H1 (cell line): ENCODE results near the gene PIEZO1. TPM values are rescaled to one million over a fixed set of nuclear protein-coding genes. Genes with fewer than 3 reads are reported as not detected.
A peak's percentile ranks its signal among the peaks of the same experiment; 100 is the strongest.

Source experiments
- CTCF ChIA-PET: fragments of 300-600 bp; sonication (Branson Sonifier 250); formaldehyde crosslinking; loops from one replicate; lab custom pipeline; 2021; ENCODE audit not compliant: partially characterized antibody; lab: Charles Lee
- POLR2A ChIA-PET: fragments of 300-600 bp; sonication (Branson Sonifier 250); formaldehyde crosslinking; loops from one replicate; lab custom pipeline; 2021; ENCODE audit warnings: inconsistent platforms; ENCODE audit not compliant: partially characterized antibody; lab: Charles Lee
- DNase-seq, 2 experiments: peaks; one replicate each; pipeline versions ENCODE4 v3.0.0 to v3.0.0-alpha.2; 2010 to 2022; ENCODE audit warnings: low spot score in 2 of 2, low read depth in 1 of 2, mixed read lengths in 1 of 2
- FAIRE-seq: peaks from 2 replicates; lab custom pipeline; 2011; peaks lifted over from hg19 to GRCh38; lab: Jason Lieb, UNC
- H2AFZ ChIP-seq: 2 replicates; pipeline ENCODE4 v1.8.1; 2012; ENCODE audit warnings: low read length, inconsistent platforms
- H2AK5ac ChIP-seq: 2 replicates; pipeline ENCODE4 v1.6.1; 2013; ENCODE audit warnings: low read depth, low read length
- H2BK120ac ChIP-seq: replicated peaks from 2 replicates; pipeline ENCODE3; 2013; ENCODE audit warnings: low read depth, low read length, inconsistent platforms
- H2BK12ac ChIP-seq: 2 replicates; pipeline ENCODE4 v1.6.1; 2013; ENCODE audit warnings: low read depth, low read length
- H2BK15ac ChIP-seq: 2 replicates; pipeline ENCODE4 v1.6.1; 2013; ENCODE audit warnings: low read length
- H2BK20ac ChIP-seq: 2 replicates; pipeline ENCODE4 v1.6.1; 2013; ENCODE audit warnings: low read length
- H2BK5ac ChIP-seq: 2 replicates; pipeline ENCODE4 v1.6.1; 2013; ENCODE audit warnings: low read depth, low read length
- H3K14ac ChIP-seq: 2 replicates; pipeline ENCODE4 v1.6.1; 2013; ENCODE audit warnings: inconsistent platforms; ENCODE audit not compliant: insufficient read length
- H3K18ac ChIP-seq: 2 replicates; pipeline ENCODE4 v1.6.1; 2013; ENCODE audit warnings: low read length; ENCODE audit errors: extremely low read depth
- H3K23ac ChIP-seq: 2 replicates; pipeline ENCODE4 v1.6.1; 2013; ENCODE audit warnings: inconsistent platforms; ENCODE audit not compliant: insufficient read length
- H3K23me2 ChIP-seq: 2 replicates; pipeline ENCODE4 v1.6.1; 2013; ENCODE audit warnings: low read depth, low read length
- H3K27ac ChIP-seq: 2 replicates; pipeline ENCODE4 v1.6.1; 2011; ENCODE audit warnings: low read depth, low read length, inconsistent platforms
- H3K27me3 ChIP-seq, 4 experiments: replicated peaks in 1 of 4; 1 replicate in 1 of 4; 2 replicates in 3 of 4; pipeline versions ENCODE4 v1.6.1 to v1.8.1; 2011 to 2013; ENCODE audit warnings: low read length in 3 of 4, mild to moderate bottlenecking in 3 of 4, inconsistent platforms in 2 of 4, mixed read lengths in 2 of 4, moderate library complexity in 1 of 4; ENCODE audit not compliant: control insufficient read depth in 3 of 4, insufficient read depth in 3 of 4; ENCODE audit errors: extremely low read depth in 1 of 4
- H3K36me3 ChIP-seq, 4 experiments: 2 replicates each; pipeline versions ENCODE4 v1.6.1 to v1.8.1; 2011 to 2013; ENCODE audit warnings: mild to moderate bottlenecking in 4 of 4, low read length in 3 of 4, moderate library complexity in 2 of 4, control low read depth in 1 of 4, inconsistent platforms in 1 of 4; ENCODE audit not compliant: insufficient read depth in 4 of 4, control insufficient read depth in 2 of 4
- H3K4ac ChIP-seq: replicated peaks from 2 replicates; pipeline ENCODE3; 2013; ENCODE audit warnings: low read length, low read depth, mixed read lengths, inconsistent platforms; ENCODE audit not compliant: insufficient read length
- H3K4me1 ChIP-seq, 4 experiments: replicated peaks in 1 of 4; 1 replicate in 1 of 4; 2 replicates in 3 of 4; pipeline versions ENCODE4 v1.6.1 to v1.8.1; 2011 to 2013; ENCODE audit warnings: low read length in 3 of 4, inconsistent platforms in 2 of 4, mixed read lengths in 1 of 4; ENCODE audit not compliant: insufficient read depth in 4 of 4, control insufficient read depth in 3 of 4
- H3K4me2 ChIP-seq, 2 experiments: 2 replicates each; pipeline versions ENCODE4 v1.6.1 to v1.8.1; 2011 to 2013; ENCODE audit warnings: low read depth in 2 of 2, low read length in 2 of 2, control low read depth in 1 of 2, inconsistent platforms in 1 of 2, mild to moderate bottlenecking in 1 of 2; ENCODE audit not compliant: insufficient read depth in 1 of 2
- H3K4me3 ChIP-seq, 4 experiments: fragments of 200-600, 300-600 bp in 1 of 4; sonication (generic), shearing (Covaris generic), sonication (Bioruptor Twin) in 1 of 4; 2 replicates each; pipeline versions ENCODE4 v1.5.1 to v1.8.1; 2011 to 2016; ENCODE audit warnings: low read length in 4 of 4, low read depth in 3 of 4, control low read depth in 2 of 4, inconsistent platforms in 2 of 4, mild to moderate bottlenecking in 2 of 4, mixed read lengths in 1 of 4, moderate library complexity in 1 of 4; ENCODE audit not compliant: insufficient read depth in 2 of 4; ENCODE audit errors: extremely low read depth in 1 of 4
- H3K56ac ChIP-seq: replicated peaks from 2 replicates; pipeline ENCODE3; 2013; ENCODE audit warnings: low read depth, mild to moderate bottlenecking, mixed read lengths, low read length, inconsistent platforms; ENCODE audit not compliant: insufficient read length
- H3K79me1 ChIP-seq: 2 replicates; pipeline ENCODE4 v1.6.1; 2013; ENCODE audit warnings: low read depth, low read length, control low read depth
- H3K79me2 ChIP-seq, 2 experiments: 2 replicates each; pipeline versions ENCODE4 v1.6.1 to v1.8.1; 2012 to 2013; ENCODE audit warnings: low read length in 2 of 2, mild to moderate bottlenecking in 2 of 2, inconsistent platforms in 1 of 2; ENCODE audit not compliant: insufficient read depth in 2 of 2, control insufficient read depth in 1 of 2
- H3K9ac ChIP-seq, 4 experiments: replicated peaks in 1 of 4; 1 replicate in 1 of 4; 2 replicates in 3 of 4; pipeline versions ENCODE4 v1.6.1 to v1.8.1; 2011 to 2013; ENCODE audit warnings: low read depth in 3 of 4, low read length in 3 of 4, control low read depth in 2 of 4, mild to moderate bottlenecking in 2 of 4, moderate library complexity in 2 of 4, inconsistent platforms in 1 of 4; ENCODE audit errors: extremely low read depth in 1 of 4
- H3K9me3 ChIP-seq, 2 experiments: 2 replicates each; pipeline versions ENCODE4 v1.6.1 to v1.8.1; 2012 to 2013; ENCODE audit warnings: mild to moderate bottlenecking in 2 of 2, moderate library complexity in 2 of 2, control low read depth in 1 of 2, inconsistent platforms in 1 of 2, low read depth in 1 of 2, low read length in 1 of 2, mixed read lengths in 1 of 2; ENCODE audit not compliant: insufficient read depth in 2 of 2
- H4K20me1 ChIP-seq, 2 experiments: replicated peaks in 1 of 2; 2 replicates each; pipeline versions ENCODE3 to v1.8.1; 2011 to 2013; ENCODE audit warnings: inconsistent platforms in 2 of 2, low read length in 2 of 2, mild to moderate bottlenecking in 1 of 2; ENCODE audit not compliant: insufficient read depth in 2 of 2, control insufficient read depth in 1 of 2
- H4K5ac ChIP-seq: 2 replicates; pipeline ENCODE4 v1.6.1; 2013; ENCODE audit warnings: low read length, low read depth, mixed read lengths, inconsistent platforms; ENCODE audit not compliant: insufficient read length
- H4K8ac ChIP-seq: 2 replicates; pipeline ENCODE4 v1.8.0; 2013; ENCODE audit warnings: mild to moderate bottlenecking, moderate library complexity, low read length, inconsistent platforms; ENCODE audit not compliant: insufficient read depth; ENCODE audit errors: extremely low read depth
- H4K91ac ChIP-seq: replicated peaks from 2 replicates; pipeline ENCODE3; 2013; ENCODE audit warnings: low read length, mixed read lengths, inconsistent platforms; ENCODE audit not compliant: insufficient read length
- CEBPB ChIP-seq: IDR thresholded peaks from 2 replicates; pipeline ENCODE4 v1.6.1; 2012; ENCODE audit warnings: low read depth, low read length
- KDM1A ChIP-seq: fragments of 200-600, 300-600 bp; sonication (generic); IDR thresholded peaks from 2 replicates; pipeline ENCODE4 v1.7.1; 2016; ENCODE audit warnings: mild to moderate bottlenecking, low read length, borderline replicate concordance
- RFX5 ChIP-seq: IDR thresholded peaks from 2 replicates; pipeline ENCODE4 v1.6.1; 2011; ENCODE audit warnings: low read depth, low read length, improper control_type of control experiment, borderline replicate concordance
- WGBS, 2 experiments: shearing (Covaris generic) in 1 of 2; methylation state at CpG; one replicate each; pipeline versions ENCODE4 v1.1.6 to v1.1.7; 2013 to 2015; ENCODE audit warnings: low lambda C conversion rate in 2 of 2, mixed read lengths in 2 of 2, inconsistent platforms in 1 of 2, low coverage in 1 of 2, missing lambda C conversion rate in 1 of 2; ENCODE audit not compliant: insufficient replicate concordance in 2 of 2, insufficient coverage in 1 of 2, insufficient read length in 1 of 2; ENCODE audit errors: extremely low coverage in 1 of 2, missing lambda C conversion rate in 1 of 2; 5-methylcytosine and 5-hydroxymethylcytosine counted together
- polyA plus RNA-seq, 7 experiments: library from polyadenylated mRNA; depleted of rRNA in 3 of 7; stranded (reverse) in 5 of 7; unstranded in 2 of 7; fragments of >200 nt in 5 of 7; fragments of 200-250 nt in 2 of 7; gene quantifications; 1 replicate in 5 of 7; 2 replicates in 1 of 7; 4 replicates in 1 of 7; pipeline versions ENCODE4 v1.2.1 to v1.2.3, GENCODE V29; 2011 to 2013; ENCODE audit warnings: missing spikeins in 2 of 7, mixed read lengths in 2 of 7
- total RNA-seq: library from RNA; stranded (reverse); fragmentation: NEBNext Ultra II Directional; extraction: Animal tissue kit (Norgen Biotek cat#: 25700); gene quantifications from 2 replicates; pipeline ENCODE4 v1.2.1, GENCODE V29; 2021

The PIEZO1 gene
- total and polyA plus RNA-seq, 2 of the 8 experiments (the other 6 are each of a cell fraction or from before 2014, with no cell fraction given) = 42.3 to 67.5 TPM

GRCh38 chr16:88761143-88761534 lies 23.9 kb downstream of the PIEZO1 start:
- H2AFZ ChIP-seq = no peak overlapping the region
- no peak overlapping the region for H2BK12ac ChIP-seq
- H2BK120ac ChIP-seq = no peak overlapping the region
- no peaks in the 10 kb centered on the region for H3K27me3 ChIP-seq
- H3K9ac ChIP-seq = no peak overlapping the region
- no peak overlapping the region for H3K56ac ChIP-seq
- no peak overlapping the region for H3K23ac ChIP-seq
- no peak overlapping the region for H2AK5ac ChIP-seq
- DNase-seq (no peak), FAIRE-seq (no peak)
- H3K4me2 ChIP-seq = no peak overlapping the region
- no peak overlapping the region for H3K27ac ChIP-seq
- H4K5ac ChIP-seq = no peak overlapping the region
- H3K14ac ChIP-seq = no peak overlapping the region
- H3K4ac ChIP-seq = no peak overlapping the region
- no peak overlapping the region for H3K18ac ChIP-seq
- H2BK5ac ChIP-seq = no peak overlapping the region
- H3K9me3 ChIP-seq = no peaks in the 10 kb centered on the region
- POLR2A ChIA-PET = interaction anchor here (1.0 to 4.1 kb wide), 5 partner anchors 10 to 60 kb away, joined by 3 to 22 read pairs (median 3); no protein-coding TSS in a partner anchor
- H4K91ac ChIP-seq = no peak overlapping the region
- CTCF ChIA-PET = interaction anchor here (1.2 to 25.0 kb wide), 4 partner anchors 8 to 60 kb away, joined by 3 to 251 read pairs (median 96); no protein-coding TSS in a partner anchor
- peaks cover 0 to 11% of the 10 kb centered on the region in 2 experiments for H4K20me1 ChIP-seq
- no peak overlapping the region for H2BK20ac ChIP-seq
- H4K8ac ChIP-seq = no peak overlapping the region
- WGBS, 2 experiments = 97% methylated on average over 10 of the region's 11 CpGs; no CpG with 5 or more reads in 1 of the 2 experiments
- no peaks in the 10 kb centered on the region for H3K23me2 ChIP-seq
- H3K79me1 ChIP-seq = peaks cover 5% of the 10 kb centered on the region
- no peaks in the 10 kb centered on the region; a peak in 1 of 4 replicates for H3K79me2 ChIP-seq
- no peak overlapping the region for H2BK15ac ChIP-seq
- peaks cover 4 to 33% (median 28%) of the 10 kb centered on the region in 4 experiments for H3K4me1 ChIP-seq
- no peak overlapping the region for H3K4me3 ChIP-seq
- H3K36me3 ChIP-seq = no peaks in the 10 kb centered on the region
- no peak for TF ChIP-seq CEBPB
- TF ChIP-seq RFX5 = no peak
- 0 out of 2 replicates have a peak, but pooled peaks have one; percentile 39 for TF ChIP-seq KDM1A
